Astrocyte of the cerebellum (primary cell): Measurements from ENCODE around the gene GPR78.

Source experiments
- DNase-seq: peaks from one replicate; pipeline ENCODE4 v3.0.0-alpha.2; 2011; ENCODE audit warnings: low read depth
- H3K4me3 ChIP-seq: 2 replicates; pipeline ENCODE4 v1.5.1; 2011; ENCODE audit warnings: mild to moderate bottlenecking, low read depth, low read length, moderate library complexity
- CTCF ChIP-seq: IDR thresholded peaks from 2 replicates; pipeline ENCODE4 v1.5.1; 2012; ENCODE audit warnings: low read length, low read depth, moderate library complexity, mild to moderate bottlenecking; ENCODE audit errors: missing control alignments
- in situ Hi-C: cut with HindIII; loops from 2 replicates; pipeline ENCODE4 v1.10.0; 2017; ENCODE audit warnings: low sequenced_read_pairs

The GPR78 gene

GRCh38 chr4:8550691-8551090, 29.5 kb upstream of the GPR78 start:
- H3K4me3 ChIP-seq: no peak overlapping the region
- no peak for TF ChIP-seq CTCF
- no peak for DNase-seq
- in situ Hi-C loops: no loop called here

GRCh38 chr4:8552024-8552423, 28.2 kb upstream of the GPR78 start:
- no peak overlapping the region for H3K4me3 ChIP-seq
- no peak for DNase-seq
- in situ Hi-C loops: no loop called here
- no peak for TF ChIP-seq CTCF

GRCh38 chr4:8552581-8553205, 27.5 kb upstream of the GPR78 start:
- in situ Hi-C loops: no loop called here
- DNase-seq: no peak
- TF ChIP-seq CTCF: no peak
- no peak overlapping the region for H3K4me3 ChIP-seq

- TF ChIP-seq CTCF: no peak
Measured at GRCh38 chr4:8553216-8553615, 27.0 kb upstream of the GPR78 start.

GRCh38 chr4:8553991-8554405, 26.2 kb upstream of the GPR78 start:
- H3K4me3 ChIP-seq: no peak overlapping the region
- DNase-seq: no peak
- in situ Hi-C loops: no loop called here
- no peak for TF ChIP-seq CTCF

More at GRCh38 chr4:8553216-8553615, 27.0 kb upstream of the GPR78 start:
- no peak for DNase-seq
- in situ Hi-C loops: no loop called here
- H3K4me3 ChIP-seq: no peak overlapping the region

- H3K4me3 ChIP-seq: no peak overlapping the region
- DNase-seq: no peak
- in situ Hi-C loops: no loop called here
- TF ChIP-seq CTCF: no peak
Measured at GRCh38 chr4:8554555-8555100, 25.6 kb upstream of the GPR78 start.

- DNase-seq: no peak
- in situ Hi-C loops: no loop called here
- no peak overlapping the region for H3K4me3 ChIP-seq
- TF ChIP-seq CTCF: no peak
Measured at GRCh38 chr4:8555716-8556115, 24.5 kb upstream of the GPR78 start.
